Left colon (tissue), 2 donors: ENCODE measurements around the gene CLINT1. TPM values are rescaled to one million over a fixed set of nuclear protein-coding genes. Genes with fewer than 3 reads are reported as not detected.
A peak's percentile ranks its signal among the peaks of the same experiment; 100 is the strongest.

ENCODE experiments used
- ATAC-seq: fragments of 200-7000 bp; cut with Tn5 transposase; one replicate; pipeline ENCODE4 v1.9.1; 2020; ENCODE audit warnings: mild to moderate bottlenecking, moderate library complexity
- DNase-seq, 2 donors: peaks; one replicate each; pipeline ENCODE4 v3.0.0-alpha.2; 2020
- intact Hi-C, 2 donors: fragments of 100-400 bp; cut with DNase I in 1 of 2; cut with micrococcal nuclease in 1 of 2; formaldehyde crosslinking; loops; one replicate each; pipeline versions ENCODE4 v1.11.2 to v1.14.0; 2022; cut with DNase I, micrococcal nuclease
- total RNA-seq, 2 donors: library from RNA; stranded (reverse); fragmentation: NEBNext Ultra II Directional; extraction: Animal tissue kit (Norgen Biotek cat#: 25700); gene quantifications; one replicate each; pipeline ENCODE4 v1.2.1, GENCODE V29; 2021
- donor health status: DM: no; HTN: no; CAD: no.
- donor health status: DM: yes; HTN: yes; CAD: no.

The CLINT1 gene
- total RNA-seq, 2 donors from 2014 or later: 108 to 139 TPM

GRCh38 chr5:157828105-157828943 lies 30.6 kb downstream of the CLINT1 start:
- peak; percentile 25 for ATAC-seq
- DNase-seq: no peak
- intact Hi-C loops: no loop called here

DNA sequence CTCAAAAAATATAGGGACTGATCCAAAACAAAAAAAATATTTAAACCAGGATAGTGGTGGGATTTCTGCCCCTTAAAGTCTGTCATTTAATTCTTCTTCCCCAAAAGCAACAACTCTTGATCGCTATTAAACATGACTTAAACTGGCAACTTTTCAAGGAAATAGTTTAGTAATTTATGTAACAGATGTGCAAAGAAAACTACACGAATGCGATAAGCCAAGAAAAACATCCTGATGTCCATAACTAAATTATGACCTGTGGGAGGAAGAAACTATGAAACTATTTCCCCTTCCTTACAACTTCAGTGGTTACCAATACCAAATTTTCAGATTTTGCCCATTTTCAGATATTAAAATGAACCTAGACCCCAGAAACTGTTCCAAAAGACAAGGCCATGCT lies 31.5 kb downstream of the CLINT1 start:
- no peak for DNase-seq
- no peak for ATAC-seq
- intact Hi-C loops: no loop called here

GRCh38 chr5:157823655-157824054 lies 35.3 kb downstream of the CLINT1 start:
- DNase-seq (no peak), ATAC-seq (no peak)
- intact Hi-C loops: no loop called here

DNA sequence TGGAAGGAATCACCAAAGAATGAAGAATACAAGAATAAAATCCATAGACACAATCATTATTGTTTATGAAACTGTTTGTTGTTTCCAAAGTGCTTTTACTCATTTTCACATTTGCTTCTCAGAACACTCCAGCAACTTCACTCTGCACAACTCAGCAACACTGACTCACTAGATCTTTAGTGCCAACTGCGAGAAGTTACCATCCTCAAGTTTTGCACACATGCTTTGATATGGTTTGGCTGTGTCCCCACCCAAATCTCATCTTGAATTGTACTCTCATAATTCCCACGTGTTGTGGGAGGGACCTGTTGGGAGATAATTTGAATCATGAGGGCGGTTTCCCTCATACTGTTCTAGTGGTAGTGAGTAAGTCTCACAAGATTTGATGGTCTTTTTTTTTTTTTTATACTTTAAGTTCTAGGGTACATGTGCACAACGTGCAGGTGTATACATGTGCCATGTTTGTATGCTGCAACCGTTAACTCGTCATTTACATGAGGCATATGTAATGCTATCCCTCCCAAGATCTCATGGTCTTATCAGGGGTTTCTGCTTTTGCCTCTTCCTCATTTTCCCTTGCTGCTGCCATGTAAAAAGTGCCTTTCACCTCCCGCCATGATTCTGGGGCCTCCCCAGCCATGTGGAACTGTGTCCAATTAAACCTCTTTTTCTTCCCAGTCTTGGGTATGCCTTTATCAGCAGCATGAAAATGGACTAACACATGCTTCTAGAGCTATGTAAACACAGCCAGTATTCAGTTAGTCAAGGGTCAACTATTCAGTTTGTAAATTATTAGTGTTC lies 36.9 kb downstream of the CLINT1 start:
- DNase-seq (no peak), ATAC-seq (peak; percentile 29)
- intact Hi-C loops: no loop called here

DNA sequence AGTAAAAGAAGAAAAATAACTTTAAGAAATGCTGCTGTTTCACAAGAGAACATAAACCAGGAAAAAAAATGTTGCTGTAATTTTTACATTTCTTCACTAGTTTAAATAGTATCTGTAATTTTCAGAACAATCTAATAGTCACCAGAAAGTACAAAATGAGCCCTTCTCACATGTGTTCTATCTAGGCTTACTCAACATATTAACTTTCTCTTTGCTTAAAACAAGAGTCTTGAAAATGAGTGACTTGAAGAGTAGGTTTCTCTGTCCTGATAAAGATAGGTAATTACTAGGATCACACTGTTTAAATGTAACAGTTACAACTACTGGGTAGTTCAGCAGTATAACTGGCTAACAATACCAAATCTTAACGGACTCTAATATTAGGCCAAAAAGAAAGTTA lies 37.5 kb downstream of the CLINT1 start:
- intact Hi-C loops: no loop called here
- DNase-seq (no peak), ATAC-seq (no peak)

- DNase-seq: no peak
- intact Hi-C loops: no loop called here
- ATAC-seq: peak; percentile 69
Measured at GRCh38 chr5:157820593-157821252, 38.2 kb downstream of the CLINT1 start.

- DNase-seq (no peak), ATAC-seq (no peak)
- intact Hi-C loops: no loop called here
Measured at GRCh38 chr5:157819502-157820115, 39.3 kb downstream of the CLINT1 start.

GRCh38 chr5:157818368-157818767 lies 40.6 kb downstream of the CLINT1 start:
- DNase-seq (no peak), ATAC-seq (no peak)
- intact Hi-C loops: no loop called here

DNA sequence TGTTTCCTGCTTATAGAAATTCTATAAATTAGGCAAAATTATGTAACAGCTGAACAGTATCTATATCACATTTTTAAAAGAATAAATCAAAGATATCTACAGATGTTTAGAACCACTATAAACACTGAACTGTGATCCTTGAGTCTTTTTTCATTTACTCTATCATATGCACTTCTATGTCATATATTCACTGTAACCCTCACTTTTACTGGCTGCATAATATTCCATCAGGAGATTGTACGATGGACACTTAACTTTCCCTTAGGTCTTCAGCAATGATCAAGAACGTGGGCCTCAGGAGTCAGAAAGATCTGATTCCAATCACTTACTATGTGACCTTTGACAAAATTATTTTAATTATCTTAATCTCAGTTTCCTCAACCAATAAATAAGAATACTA lies 41.0 kb downstream of the CLINT1 start:
- no peak for DNase-seq
- intact Hi-C loops: loop anchor here in 1 of 2 donors (2.0 kb wide), 1 partner anchor 177 kb away; no protein-coding TSS in a partner anchor
- no peak for ATAC-seq

DNA sequence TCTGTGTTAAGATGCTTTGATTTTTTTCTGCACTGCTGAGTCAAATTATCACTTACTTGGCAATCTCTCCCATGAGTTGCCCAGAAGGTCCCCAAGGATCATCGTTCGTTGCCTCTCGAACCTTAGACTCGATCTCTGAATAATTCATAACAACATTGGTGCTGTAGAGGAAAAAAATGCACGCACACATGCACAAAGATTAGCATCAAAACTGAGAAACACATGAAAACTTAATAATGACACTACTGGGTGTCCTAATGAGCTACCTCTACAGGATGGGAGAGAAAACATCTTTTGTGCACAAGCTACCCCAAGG lies 41.6 kb downstream of the CLINT1 start:
- ATAC-seq (no peak), DNase-seq (no peak)
- intact Hi-C loops: loop anchor here in 1 of 2 donors (2.0 kb wide), 1 partner anchor 177 kb away; no protein-coding TSS in a partner anchor

- DNase-seq: no peak
- no peak for ATAC-seq
- intact Hi-C loops: loop anchor here in 1 of 2 donors (2.0 kb wide), 1 partner anchor 178 kb away; no protein-coding TSS in a partner anchor
Measured at GRCh38 chr5:157816682-157817386, 42.1 kb downstream of the CLINT1 start.

DNA sequence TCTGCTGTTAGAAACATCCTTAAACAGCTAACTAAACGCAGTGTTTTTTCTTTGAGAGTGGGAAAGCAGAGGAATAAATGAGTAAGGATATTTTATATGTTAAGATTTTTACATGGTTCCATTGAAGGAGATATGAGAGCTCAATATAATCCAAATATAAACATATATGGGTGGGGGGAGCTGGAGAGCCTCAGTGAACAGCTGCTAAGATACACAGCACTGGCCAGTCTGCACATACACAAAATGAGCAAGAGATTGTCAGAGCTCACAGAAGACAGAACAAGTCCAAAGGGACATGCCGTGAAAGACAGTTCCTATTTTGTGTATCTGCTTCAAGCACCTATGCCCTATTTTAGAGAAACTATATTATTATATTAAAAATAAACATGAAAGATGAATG lies 46.9 kb downstream of the CLINT1 start:
- ATAC-seq (no peak), DNase-seq (no peak)
- intact Hi-C loops: no loop called here

- intact Hi-C loops: no loop called here
- DNase-seq: no peak
- no peak for ATAC-seq
Measured at GRCh38 chr5:157808043-157808442, 50.9 kb downstream of the CLINT1 start.

DNA sequence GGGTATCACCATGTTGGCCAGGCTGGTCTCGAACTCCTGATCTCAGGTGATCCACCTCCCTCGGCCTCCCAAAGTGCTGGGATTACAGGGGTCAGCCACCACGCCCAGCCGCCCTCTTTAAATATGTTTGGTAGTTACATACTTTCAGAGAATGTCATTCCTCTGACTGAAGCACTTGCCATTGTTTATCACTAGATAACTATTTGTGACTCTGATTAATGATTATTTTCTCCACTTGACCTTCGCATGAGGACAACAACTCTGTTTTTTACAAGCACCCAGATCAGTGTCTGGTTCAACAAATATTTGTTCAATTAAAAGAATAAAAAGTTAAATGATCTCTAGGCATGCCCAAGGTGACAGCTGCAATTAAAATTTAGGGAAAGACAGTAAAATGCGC lies 56.2 kb downstream of the CLINT1 start:
- ATAC-seq (no peak), DNase-seq (no peak)
- intact Hi-C loops: no loop called here

- intact Hi-C loops: no loop called here
- ATAC-seq: no peak
Measured at GRCh38 chr5:157800137-157800536, 58.8 kb downstream of the CLINT1 start.

DNA sequence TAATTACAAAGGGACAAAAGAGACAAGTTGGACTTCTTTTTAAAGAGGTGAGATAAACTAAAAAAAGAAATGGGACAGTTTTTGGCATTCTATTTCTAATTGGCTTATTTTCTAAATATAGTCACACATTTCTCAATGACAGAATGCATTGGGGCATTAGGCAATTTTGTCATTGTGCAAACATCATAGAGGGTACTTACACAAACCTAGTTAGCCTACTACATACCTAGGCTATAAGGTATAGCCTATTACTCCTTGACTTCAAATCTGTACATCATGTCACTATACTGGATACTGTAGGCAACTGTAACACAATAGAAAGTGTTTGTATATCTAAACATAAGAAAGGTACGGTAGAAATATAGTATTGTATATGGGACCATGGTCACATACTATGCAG lies 59.4 kb downstream of the CLINT1 start:
- DNase-seq: no peak
- intact Hi-C loops: no loop called here
- ATAC-seq: no peak

More at GRCh38 chr5:157800137-157800536, 58.8 kb downstream of the CLINT1 start:
- DNase-seq: no peak

DNA sequence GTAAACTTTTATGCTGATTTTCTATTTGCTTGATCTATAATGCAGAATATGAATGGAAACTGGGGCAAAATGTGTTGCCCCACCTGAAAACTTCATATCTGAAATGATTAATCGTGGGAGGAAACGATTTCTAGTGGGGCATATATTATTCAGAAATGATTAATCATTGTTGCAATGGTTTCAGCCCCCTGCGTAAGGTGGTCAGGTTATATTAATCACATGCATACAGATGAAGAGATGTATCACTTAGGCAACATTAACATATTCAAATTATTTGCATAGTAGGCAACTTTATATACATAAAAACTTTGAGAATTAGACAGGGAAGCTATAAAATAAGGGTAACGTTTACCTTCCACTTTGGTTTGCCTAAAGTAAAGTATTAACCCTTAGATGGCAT lies 65.6 kb downstream of the CLINT1 start:
- DNase-seq: no peak
- intact Hi-C loops: no loop called here
- no peak for ATAC-seq

DNA sequence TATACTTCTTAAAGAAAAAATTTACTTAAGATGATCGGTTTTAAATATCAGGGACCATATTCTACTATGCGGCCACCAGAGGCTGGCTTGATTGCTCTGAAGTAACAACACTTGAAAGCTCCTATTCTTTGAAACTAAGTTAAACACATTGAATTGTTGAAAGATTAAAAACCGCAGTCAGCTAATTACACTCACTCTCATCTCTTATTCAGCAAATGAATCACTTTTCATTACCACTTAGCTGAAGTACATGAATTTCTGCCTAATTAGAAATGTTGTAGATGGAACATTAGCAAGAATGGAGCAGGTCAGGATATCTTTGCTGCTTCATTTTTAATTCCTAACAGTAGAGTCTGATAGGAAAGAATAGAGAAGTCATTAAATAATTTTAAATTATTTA lies 73.1 kb downstream of the CLINT1 start:
- no peak for DNase-seq
- ATAC-seq: no peak
- intact Hi-C loops: no loop called here

DNA sequence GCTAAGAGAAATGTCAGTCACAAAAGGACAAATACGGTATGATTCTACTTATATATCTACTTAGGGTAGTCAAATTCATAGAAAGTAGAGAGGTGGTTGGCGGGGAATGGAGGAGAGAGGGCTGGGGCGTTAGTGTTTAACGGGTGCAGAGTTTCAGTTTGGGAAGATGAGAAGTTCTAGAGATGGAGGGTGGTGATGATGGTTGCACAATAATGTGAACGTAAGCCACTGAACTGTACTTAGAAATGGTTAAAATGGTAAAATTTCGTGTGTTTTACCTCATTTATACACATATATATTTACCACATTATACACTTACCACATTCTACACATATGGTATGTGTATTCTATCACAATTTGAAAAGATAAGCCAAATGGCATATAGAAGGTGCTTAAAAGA lies 79.7 kb downstream of the CLINT1 start:
- no peak for ATAC-seq
- intact Hi-C loops: no loop called here
- no peak for DNase-seq
